NCI-H2171 (cell line): ENCODE data around the gene NECTIN1.

Source experiments
- DNase-seq: peaks from one replicate; lab custom pipeline; 2025; lab: John Stamatoyannopoulos, UW

NECTIN1 gene

DNA sequence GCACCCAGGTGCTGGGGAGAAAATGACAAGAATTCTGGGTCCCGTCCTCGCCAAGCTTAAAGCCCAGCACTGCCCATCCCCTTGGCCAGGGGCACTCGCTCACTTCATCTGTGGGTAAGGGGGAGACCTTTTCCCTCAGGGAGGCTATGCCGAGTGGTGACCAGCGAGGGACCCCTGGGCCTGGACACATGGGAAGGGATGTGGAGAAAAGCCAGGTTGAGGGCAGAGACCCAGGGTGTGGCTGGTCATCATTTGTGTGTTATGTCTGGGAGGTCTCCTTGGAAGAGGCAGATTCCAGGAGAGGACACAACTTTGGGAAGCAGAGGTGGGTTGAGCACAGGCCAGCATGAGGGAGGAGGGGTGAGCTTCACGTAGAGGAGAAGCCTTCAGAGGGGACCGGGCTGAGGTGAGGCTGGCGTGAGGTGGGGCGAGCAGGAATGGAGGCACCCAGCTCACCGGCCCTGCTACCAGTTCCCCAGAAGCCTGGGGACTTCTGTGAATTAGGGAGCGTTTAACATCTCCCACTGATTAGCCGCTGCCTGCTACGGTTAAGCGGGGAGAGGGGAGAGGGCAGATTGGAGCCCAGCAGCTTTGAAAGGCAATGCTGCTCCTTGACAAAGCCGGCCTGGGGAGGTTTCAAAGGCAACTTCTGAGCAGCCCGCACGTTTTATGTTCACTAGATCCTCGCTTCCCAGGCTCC, 25.8 kb upstream of the NECTIN1 start:
- DNase-seq: no peak

DNA sequence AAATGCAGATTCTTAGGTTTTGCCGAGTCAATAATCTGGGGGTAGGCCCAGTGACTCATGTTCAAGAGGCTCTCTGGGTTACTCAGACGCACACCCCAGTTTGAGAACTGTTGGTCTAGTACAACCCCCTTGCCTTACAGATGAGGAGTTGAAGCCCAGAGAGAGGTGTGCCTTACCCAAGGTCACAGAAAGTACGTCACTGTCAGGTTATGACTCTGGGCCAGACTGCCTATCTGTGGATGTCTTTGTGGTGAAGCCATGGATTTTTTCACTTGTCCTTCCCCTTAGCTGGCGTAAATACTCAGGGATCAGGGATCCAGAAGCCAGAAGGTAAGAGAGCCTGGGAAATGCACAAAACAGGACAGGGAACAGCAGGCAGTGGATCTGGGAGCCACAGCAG, 25.2 kb upstream of the NECTIN1 start:
- DNase-seq: no peak

DNA sequence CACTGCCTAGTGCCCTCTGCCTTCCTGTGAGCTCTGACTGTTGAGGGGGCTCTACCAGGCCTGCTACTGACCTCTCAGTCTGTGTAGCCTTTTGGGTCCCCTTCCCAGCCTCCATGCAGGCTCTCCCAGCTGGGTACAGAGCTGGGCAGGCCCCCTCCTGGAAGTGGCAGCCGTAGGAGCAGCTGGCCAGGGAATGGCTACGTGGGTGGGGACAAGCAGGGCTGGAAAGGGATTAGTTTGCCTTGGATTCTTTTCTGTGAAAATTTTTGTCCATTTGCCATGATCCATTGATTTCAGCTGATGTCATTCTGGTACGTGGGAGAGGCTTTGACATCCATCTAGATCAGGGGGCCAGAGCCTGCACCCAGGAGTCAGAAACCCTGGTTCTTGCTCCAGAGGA, 23.9 kb upstream of the NECTIN1 start:
- no peak for DNase-seq

DNA sequence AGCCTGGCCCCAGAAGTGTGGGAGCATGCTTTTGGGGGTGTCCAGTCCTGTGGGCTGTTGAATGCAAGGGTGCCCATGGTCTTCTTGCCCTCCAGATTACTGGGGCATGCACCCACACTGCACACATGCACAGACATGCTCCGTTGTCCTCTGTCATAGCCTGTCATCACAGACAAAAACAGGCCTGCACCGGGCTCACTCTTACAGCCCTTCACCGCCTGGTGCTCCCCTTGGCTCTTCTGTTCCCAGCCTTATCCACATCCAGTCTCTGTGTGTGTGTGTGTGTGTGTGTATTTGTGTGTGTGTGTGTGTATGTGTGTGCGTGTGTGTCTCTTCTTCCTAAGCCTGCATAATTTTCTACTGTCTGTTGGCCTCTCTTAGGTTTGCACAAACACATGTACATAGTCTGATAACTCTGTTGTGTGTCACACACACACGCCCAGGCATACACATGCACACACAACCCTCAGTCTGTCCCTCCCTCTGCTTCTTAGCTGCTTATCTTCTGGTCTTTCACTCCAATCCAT, 23.4 kb upstream of the NECTIN1 start:
- DNase-seq: no peak

DNA sequence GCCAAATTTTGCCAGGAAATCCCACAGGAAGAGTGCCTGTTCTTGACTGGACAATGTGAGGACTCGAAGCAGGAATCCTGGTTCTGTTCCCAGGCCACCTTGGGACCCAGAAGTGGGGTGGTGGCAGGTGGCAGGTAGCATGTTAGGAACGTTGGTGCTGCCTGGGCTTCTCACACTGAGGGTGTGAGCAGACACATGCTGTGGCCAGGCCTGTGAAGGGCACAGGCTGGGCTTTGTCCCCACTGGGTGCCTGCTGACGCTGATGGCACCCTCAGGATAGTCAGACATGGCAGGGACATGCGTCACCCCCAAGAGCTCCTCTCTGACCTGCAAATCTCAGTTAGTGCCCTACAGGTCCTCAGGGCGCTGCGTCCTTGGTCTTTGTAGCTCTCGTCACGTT, 21.1 kb upstream of the NECTIN1 start:
- DNase-seq: no peak

DNA sequence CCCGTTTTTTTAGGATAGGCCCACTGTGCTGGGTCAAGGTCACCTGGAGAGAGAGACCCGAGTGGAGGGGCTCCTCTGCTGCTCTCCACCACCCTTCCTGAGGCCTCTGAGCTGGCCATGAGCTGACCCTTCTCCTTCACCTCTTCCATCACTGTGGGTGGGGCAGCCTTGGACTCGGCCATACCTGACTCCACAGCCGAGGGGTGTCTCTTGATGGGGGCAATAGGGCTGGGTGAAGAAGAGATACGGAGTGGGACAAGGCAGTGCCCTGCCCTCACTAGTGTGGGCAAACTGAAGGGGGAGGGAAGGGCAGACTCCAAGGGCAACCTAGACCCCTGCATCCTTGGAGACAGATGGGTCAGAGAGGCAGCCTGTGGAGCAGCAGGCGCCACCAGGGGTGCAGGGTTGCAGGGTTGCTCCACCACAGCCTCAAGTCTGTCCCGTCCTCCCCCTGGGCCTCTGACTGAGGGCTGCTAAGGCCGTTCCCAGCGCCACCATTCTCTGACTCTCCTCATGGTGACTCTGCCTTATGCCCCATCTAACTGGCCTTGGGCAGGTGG, 20.1 kb upstream of the NECTIN1 start:
- no peak for DNase-seq

DNA sequence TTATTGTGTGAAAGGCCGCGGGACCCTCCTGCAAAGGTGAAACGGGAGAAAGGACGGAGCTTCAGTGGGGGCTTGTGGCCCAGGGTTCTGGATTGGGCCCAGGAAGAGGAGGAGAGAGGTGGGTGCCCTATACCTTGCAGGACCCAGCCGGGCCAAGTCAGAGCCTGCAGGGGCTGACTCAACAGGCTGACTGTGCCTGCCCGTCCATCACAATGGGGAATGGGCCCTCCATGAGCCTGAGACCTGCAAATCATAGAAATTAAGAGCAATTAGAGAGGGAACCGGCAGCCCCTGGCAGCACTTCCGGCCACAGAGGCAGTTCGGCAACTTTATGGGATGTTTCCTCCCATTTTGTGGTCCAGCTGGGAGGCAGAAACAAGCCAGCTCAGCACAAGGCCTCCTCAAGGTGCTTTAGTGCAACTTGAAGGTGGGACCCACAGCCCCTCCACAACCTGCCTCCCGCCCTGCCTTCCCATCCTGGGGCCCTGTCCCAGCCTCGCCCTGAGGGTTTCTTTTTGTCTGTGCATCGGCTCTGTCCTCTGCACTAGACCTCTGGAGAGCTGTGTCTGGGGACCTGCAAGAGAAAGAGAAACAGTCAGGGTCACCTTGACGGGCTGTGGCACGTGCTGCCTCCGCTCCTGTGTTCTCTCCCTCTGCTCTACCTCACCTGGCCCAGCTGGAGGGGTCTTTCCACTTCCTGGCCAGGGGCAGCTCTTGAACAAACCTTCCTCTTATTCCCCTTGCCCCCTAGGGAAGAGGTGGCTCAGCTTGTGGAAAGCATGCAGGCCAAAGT, 19.1 kb upstream of the NECTIN1 start:
- no peak for DNase-seq

DNA sequence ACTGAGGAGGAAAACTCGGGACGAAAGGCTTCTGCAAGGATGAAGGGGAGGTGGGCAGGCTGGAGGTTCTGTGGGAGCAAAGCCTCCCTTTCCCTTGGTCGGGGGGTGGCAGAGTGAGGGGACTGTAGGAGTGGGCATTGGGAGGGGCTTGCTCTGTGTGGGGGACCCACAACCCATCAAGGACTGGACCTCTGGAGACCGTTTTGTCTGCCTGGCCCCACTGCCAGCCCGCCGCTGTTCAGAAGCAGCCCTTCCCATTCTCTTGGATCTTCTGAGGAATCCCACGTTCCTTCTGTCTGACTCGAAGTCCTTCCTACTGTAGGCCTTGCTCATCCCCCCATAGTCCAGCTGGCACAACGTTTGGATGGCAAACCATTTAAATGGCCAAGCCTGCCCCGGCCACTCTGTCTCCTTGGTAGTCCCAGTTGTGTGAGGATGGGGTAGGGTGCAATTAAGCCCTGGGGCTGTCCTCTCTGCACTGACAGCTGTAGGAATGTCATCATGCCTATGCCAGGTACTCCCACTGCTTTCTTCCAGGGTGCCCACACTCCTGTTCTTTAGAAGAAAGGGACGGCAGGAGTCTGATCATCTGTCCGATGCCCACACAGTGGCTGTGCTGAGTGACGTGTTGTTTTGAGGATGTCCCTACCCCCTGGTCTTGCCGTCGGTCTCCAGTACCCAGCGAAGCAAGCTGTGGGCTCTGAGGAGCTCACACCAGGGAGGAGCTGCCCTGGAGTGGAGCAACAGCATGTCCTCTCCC, 17.0 kb upstream of the NECTIN1 start:
- no peak for DNase-seq

DNA sequence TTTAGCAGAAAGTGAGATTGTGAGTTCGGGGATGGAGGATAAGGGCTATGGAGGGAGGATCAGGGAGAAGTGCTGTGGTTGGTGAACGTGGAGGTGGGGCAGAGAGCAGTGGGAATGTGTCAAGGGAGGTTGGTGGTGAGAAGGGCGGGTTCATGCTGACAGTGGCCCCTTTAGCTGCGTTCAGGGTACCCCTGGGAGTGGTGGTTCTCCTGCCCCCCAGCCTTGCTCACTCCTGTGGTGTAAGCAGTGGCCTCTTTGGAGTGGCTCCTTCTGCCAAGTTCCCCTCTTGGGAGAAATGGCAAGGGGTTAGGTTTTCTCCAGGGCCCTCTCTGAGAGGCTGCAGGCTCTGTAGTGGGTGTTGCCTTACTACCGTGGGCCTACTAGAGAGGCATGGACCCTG, 16.1 kb upstream of the NECTIN1 start:
- no peak for DNase-seq

DNA sequence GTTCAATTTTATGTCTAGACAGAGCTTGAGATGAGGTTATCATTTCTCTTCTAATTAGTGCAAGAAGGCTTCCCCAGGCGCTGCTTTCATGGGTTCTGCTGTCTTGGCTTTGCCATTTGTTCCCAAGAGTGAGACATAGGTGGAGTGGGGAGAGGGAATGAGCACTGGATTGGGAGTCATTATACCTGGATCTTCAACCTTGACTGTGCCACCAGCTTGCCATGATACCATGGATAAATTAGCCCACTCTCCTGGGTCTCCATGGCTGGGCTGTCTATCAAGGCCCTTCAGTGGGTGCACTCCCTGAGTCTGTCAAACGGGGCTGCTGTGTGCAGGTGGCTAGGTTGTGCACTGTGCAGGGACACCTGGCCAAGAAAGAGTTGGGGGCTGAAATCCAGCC, 15.6 kb upstream of the NECTIN1 start:
- no peak for DNase-seq

DNA sequence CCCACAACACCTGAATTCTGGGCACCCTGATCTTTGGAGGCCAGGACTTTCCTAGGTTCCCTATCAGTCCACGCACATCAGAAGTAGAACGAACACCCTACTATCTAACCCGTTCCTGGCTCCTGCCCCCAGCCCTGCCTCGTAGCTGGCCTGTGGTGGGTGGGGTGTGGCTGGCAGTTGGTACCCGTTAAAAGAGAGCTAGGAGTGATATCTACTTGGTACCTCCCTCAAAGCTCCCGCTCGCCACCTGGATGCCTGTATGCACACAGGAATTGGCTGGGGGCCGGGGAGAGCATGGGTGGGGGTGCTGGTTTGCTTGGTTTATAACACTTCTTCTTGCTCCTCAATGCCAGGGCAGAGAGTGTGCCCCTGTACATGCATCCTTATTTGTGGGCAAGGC, 14.0 kb upstream of the NECTIN1 start:
- no peak for DNase-seq

DNA sequence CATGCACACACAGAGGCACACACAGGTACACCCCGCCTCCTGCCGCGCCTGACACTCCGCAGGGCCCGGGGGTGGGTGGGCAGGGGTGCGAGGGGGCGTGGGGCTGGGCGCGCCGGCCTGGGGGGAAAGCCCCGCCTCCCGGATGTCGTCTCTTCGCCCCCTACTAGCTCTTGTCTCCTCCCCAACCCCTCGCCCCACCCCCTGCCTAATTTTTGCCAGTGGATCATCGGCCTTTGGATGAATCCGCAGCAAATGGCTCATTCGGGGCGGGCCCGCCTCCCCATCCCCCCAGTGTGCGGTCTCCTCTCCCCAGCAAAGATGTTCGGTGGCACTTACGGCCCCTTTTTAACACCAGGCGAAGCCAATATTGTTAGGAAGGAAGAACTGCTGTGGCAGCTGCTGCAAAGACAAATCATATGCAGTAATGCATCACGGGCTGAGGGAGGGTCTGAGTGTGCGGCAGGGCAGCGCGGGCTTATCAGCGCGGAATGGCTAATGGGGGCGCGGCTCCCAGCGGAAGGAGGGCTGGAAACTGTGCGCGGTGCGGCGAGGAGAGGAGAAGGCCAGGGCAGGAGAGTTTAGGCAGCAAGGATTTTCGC, 13.4 kb upstream of the NECTIN1 start:
- DNase-seq: no peak

DNA sequence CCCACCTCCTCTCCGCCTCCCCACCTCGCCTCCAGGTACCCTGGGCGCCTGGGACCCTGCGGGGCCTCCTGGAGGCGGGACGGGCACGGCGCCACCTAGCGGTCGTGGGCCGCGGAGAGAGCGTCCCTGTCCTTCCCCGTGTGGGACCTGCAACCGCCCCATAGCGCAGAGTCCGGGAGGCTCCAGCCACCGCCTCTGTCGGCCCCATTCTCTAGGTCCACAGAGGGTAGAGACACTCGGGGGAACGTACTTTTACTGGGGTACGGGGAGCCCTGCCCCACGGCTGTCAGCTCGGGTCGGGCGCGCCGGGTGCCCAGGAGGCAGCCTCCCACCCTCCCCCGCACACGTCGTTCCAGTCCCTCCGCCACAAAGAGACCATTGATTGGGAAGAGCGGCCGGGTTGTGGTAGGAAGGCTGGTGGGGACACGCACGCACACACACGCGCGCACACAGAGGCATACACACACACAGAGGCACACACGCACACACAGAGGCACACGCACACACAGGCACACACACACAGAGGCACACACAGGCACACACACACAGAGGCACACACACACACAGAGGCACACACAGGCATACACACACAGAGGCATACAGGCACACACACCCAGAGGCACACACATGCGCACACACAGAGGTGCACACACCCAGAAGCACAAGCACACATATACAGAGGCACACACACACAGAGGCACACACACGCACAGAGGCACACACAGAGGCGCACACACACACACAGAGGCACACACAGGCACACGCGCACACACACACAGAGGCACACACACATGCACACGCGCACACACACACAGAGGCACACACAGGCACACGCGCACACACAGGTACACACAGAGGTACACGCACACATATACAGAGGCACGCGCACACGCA, 12.6 kb upstream of the NECTIN1 start:
- no peak for DNase-seq

DNA sequence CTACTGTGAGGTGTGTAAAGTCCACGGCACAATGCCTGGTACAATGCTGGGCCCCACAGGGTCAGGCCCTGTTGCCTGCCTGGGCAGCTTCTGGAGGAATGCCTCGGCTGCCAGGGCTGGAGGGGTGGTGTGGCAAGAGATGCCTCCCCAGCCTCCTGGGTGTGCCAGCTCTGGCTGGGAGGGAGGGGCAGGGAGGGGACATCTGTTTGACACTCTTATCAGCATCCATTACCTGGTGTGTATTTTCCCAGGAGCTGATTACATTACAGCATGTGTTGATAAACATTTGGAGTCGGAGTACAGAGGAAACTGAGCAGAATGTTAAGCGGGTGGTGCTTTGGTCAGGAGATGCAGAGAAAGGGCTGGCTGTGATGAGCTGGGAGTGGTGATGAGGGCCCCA, 11.0 kb upstream of the NECTIN1 start:
- no peak for DNase-seq

DNA sequence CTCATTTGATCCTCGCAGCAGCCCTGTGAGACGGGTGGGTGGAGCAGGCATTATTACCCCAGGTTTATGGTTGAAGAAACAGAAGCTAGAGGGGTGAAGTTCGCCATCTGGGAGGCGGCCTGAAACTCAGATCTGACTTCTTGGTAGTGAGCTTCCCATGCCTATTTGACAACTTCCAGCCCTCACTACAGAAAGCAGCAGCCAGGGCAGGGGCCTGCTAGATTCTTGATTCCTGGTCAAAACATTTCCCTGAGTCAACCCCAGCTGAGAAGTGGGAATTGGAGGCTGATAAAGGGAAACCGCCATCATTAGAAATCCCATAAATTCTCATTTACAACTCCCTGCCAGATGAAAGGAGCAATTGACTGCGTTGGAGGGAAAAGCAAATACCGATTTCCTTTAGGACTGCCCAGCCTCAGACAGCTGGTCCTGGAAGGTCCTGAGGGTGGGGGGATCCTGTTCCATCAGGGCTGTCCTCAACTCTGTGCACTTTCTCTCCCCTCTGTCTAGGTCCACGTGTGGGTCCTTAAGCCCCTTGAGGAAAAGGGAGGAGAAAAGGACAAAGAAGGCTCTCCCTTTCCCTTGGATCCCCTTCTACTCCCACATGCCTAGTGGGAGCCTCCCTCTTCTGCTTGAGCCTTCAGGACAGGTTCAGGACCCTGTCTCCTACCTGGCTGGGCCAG, 10.2 kb upstream of the NECTIN1 start:
- DNase-seq: no peak

DNA sequence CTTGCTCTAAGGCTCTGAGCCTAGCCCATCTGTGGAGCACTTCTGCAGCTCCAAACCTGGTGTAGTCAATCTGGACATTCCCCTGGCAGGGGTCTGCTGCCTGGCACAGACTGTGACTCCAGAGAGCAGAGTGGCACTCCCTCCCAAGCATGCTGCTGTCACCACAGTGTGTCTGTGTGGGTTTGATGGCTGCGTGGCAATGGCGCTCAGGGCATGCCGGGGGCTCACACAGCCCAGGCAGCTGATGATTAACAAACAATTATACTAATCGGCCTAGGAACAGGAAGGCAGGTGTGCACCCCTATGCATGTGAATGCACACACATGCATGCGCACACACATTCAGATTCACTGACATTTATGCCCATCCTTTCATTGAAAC, 9.0 kb upstream of the NECTIN1 start:
- no peak for DNase-seq

DNA sequence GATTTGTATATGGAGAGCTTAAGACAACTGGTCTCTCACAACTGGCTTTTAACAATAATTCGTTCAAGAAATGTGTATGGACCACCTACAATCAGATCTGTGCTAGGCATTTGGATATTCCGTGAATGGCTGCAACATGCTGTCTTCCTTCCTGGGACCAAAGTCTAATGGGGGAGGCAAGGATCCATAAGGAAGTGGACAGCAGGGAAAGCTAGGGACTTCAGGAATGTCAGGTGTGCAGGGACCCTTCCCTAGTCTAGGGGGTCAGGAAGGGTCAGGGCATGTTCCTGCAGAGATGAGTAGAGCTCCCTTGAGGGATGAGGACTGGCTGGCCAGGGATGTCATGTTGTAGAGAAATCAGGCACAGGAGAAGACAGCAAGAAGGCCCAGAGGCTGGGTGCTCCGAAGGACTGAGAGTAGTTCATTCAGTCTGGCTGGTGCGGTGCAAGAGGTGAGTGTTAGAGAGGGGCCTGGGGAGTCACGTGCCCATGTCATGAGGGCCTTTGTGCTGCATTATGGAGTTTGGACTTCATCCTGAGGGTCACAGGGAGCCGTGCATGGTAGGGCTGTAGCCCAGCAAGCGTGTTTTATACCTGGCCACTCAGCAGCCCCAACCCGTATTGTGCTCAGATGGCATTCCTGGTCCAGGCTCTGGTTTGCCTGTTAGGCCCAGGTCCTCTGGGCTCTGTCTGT, 8.5 kb upstream of the NECTIN1 start:
- DNase-seq: no peak

DNA sequence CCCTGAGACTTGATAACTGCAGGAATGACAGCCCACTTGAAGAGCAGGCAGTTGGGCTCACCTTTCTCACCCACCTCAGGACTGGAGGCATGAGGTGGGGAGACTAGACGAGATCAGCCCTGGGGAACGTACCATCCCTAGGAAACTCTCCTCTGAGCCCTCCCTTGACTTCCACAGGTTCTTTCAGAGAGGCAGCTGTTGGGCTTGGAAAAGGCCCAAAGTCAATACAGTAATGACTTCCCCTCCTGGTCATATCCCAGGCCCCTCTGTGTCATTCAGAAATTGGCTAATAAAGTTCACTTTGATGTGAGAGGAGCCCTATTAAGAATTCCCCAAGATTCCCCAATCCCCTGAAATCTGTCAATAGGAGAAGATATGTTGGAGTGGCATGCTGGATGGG, 5.8 kb upstream of the NECTIN1 start:
- DNase-seq: no peak

DNA sequence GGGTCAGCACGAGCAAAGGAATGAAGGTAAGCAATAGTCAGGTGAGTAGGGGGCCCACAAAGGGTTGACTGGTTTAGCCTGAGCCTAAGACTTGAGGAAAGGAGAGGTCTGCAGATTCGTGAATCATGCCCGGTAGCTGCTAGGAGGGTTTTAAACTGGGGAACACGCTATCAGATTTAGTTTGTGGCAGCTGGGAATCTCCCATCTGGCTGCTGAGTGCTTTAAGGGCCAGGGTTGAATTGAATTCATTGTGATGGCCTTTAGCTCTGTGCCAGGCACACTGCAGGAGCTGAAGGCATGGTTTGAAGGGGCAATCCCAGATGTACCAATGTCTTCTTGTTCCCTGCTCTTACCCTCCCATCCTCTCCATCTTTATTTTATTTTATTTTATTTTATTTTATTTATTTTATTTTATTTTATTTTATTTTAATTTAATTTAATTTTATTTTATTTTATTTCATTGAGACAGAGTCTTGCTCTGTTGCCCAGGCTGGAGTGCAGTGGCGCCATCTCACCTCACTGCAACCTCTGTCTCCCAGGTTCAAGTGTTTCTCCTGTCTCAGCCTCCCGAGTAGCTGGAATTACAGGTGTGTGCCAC, 1.9 kb upstream of the NECTIN1 start:
- DNase-seq: no peak
